HG03558 (cell line): ENCODE results near the gene HOXC13.

Source experiments
- ATAC-seq: cut with Tn5 transposase; IDR thresholded peaks from one replicate; pipeline ENCODE4 v1.9.1; 2021; ENCODE audit warnings: moderate number of reproducible peaks; ENCODE audit not compliant: unreplicated experiment; ENCODE audit errors: extremely low read depth

Gene HOXC13

DNA sequence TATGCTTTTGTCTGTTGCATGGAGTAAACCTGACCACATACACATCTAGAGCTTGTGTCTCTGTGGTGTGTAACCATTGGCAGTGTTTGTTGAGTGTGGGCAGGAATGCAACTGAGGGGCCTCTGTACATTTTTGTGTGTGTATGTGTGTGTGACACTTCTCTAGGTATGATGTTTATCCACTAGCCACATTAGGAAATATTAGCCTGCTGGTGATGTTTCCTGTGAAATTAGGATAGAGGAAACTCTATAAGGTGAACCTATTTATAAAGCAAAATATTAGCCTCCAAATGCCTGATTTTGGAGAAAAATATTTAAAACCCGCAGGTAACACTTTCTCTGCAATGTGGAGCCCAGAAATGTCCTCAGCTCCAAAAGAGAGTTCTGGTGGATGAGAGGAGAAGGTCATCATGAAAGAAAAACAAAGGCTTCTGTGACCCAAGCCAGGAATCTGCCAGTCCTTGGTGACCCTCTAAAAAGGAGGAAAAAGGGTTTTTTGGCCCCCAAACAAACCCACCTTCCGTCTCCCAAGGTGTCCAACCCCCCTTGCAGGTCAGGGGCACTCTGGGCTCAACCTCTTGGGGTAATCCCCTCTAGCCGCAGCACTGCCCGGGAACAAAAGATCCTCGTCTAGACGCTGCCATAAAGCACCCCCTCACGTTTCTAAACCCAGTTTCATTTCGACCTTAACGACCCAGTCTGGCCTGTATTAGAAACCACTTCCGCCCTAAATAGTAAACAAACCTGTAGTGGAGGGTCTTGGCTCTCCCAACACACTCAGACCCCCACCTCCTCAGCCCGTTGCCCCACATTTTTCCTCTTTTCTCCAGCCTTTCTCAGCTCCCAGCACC is 39.2 kb downstream of the HOXC13 start:
- no peak for ATAC-seq

GRCh38 chr12:53978477-53979356 is 40.1 kb downstream of the HOXC13 start:
- no peak for ATAC-seq

DNA sequence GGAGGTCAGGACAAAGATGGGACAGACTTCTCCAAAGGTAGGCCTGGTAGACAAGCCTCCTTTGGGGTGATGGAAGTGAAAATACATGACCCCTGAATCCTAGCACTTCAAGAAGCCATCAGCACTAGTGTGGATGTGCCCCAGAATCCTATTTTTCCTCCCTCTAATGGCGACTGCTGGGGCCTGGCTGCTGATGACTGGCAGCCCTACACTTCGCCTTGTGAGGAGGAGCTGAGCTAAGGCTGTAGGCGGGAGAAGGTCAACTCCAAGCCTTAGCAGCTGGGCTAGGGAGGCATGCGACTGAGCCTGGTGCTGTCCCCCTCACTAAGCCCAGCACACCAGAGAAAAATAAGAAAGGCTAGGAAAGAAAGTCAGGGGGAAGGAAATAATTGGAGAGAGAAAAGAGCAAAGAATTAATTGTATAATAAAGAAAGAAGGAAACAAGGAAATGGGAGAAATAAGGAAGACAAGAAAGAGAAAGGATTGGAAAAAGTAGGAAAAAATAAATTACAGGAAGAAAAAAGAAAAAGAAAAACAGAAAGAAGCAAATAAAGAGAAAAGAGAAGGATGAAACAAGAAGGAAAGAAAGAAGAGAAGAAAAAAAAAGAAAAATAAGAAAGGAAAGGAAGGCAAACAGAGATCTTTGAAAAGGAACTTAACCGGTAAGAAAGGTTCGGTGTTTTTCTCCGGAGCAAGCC is 41.6 kb downstream of the HOXC13 start:
- ATAC-seq: no peak

DNA sequence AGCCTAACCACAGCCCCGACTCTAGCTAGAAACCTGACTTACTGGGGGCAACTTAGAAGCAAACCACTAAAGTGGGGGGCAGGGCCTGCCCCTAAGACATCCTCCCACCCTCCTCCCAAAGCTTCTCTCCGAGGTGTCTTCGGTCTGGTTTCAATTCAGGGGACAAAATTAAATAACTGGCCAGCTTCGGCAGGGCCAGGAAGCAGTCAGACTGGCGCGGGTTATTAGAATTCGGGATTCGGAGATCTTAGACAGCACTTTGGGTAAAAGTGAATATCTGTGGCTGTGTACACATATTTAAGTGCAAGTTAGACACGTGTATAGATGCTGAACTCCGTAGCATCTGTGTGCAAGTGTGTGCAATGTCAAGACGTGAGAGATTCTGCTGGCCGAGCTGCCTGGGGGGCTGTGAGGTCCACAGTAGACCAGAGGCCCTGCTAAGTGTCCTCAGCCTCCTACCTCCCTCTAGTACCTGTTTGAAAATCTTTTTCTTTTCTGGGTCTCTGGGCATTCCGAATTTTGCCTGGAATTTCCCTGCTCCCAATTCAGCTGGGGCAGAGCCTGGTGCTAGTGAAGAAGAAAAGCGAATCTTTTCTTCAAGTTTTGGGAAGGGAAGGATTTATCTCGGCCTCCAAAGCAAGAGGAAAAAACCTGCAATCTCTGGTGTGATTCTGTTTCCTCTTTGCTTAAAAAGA is 42.3 kb downstream of the HOXC13 start:
- no peak for ATAC-seq

- ATAC-seq: no peak
These were observed 43.3 kb downstream of the HOXC13 start for GRCh38 chr12:53981634-53982565.

GRCh38 chr12:53982648-53983567 is 44.3 kb downstream of the HOXC13 start:
- no peak for ATAC-seq

GRCh38 chr12:53983568-53983949 is 44.9 kb downstream of the HOXC13 start:
- ATAC-seq: no peak

GRCh38 chr12:53983950-53984572 is 45.4 kb downstream of the HOXC13 start:
- no peak for ATAC-seq

DNA sequence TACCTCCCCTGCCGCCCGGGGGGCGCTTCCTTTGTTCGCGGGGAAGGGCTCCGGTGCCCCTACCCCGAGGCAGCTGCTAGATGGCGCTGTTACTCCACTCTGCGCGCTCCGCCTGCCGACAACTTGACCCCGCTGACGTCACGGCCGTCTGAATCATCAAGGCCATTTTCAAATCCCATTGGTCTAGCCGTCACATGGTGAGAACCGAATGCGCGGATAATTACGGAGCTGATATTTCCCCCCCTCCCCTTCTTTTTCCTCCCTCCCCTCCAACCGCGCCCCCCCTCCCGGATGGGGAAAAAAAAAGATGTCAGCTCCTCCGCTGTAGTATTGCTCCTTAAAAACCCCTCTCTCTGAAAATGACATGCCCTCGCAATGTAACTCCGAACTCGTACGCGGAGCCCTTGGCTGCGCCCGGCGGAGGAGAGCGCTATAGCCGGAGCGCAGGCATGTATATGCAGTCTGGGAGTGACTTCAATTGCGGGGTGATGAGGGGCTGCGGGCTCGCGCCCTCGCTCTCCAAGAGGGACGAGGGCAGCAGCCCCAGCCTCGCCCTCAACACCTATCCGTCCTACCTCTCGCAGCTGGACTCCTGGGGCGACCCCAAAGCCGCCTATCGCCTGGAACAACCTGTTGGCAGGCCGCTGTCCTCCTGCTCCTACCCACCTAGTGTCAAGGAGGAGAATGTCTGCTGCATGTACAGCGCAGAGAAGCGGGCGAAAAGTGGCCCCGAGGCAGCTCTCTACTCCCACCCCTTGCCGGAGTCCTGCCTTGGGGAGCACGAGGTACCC is 46.5 kb downstream of the HOXC13 start, which contains the start of gene HOXC10:
HOXC10 (plus strand) TSS at position 246 of the 791 bp plus-strand sequence; CDS start at position 360, 114 bp downstream.
- no peak for ATAC-seq

DNA sequence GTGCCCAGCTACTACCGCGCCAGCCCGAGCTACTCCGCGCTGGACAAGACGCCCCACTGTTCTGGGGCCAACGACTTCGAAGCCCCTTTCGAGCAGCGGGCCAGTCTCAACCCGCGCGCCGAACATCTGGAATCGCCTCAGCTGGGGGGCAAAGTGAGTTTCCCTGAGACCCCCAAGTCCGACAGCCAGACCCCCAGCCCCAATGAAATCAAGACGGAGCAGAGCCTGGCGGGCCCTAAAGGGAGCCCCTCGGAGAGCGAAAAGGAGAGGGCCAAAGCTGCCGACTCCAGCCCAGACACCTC is 47.0 kb downstream of the HOXC13 start:
- ATAC-seq: no peak

DNA sequence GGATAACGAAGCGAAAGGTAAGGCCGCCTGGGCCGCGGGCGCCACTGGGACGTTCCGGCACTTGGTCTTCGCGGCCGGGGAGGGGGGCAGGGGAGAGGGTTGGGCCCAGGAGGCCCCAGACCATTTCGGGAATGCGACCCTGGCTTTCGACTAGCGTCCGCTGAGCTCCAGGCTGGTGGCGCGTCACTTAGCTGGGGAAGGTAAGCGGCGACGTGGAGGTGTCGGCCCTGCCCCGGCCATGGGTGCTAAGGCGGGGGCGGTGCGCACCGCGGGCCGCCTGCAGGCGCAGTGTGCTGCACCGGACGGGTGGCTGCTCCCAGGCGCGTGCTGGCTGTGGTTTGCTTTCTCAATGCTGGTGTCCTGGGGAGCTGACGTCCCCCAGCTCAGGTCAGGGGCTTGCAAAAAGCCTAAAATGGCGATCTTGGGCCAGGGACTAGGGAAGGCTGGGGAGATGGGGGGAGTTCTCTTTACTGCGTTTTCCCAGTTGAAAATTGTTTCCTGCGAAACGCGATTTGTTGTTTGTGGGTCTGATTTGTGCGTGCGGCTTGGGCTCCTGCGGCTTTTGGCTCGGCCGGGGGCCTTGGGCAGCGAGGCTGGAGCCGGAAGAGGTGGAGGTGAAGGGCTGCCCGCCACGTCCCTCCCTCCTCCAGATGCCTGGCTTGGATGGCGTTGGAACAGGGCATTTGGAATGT is 47.5 kb downstream of the HOXC13 start:
- no peak for ATAC-seq

GRCh38 chr12:53986686-53987483 is 48.3 kb downstream of the HOXC13 start:
- no peak for ATAC-seq

GRCh38 chr12:53987787-53988230 is 49.2 kb downstream of the HOXC13 start:
- ATAC-seq: no peak

- no peak for ATAC-seq
These were observed 50.1 kb downstream of the HOXC13 start for GRCh38 chr12:53988541-53989226.
